HepG2 (cell line): Measurements from ENCODE around the gene RPL37A. TPM values are rescaled to one million over a fixed set of nuclear protein-coding genes. Genes with fewer than 3 reads are reported as not detected.

Experiments used
- DMTF1 ChIP-seq: sonication (generic); formaldehyde crosslinking; IDR thresholded peaks from 2 replicates; pipeline ENCODE4 v1.4.0; 2020; ENCODE audit warnings: mild to moderate bottlenecking, missing genetic modification reagents
- MTF1 ChIP-seq: sonication (generic); formaldehyde crosslinking; IDR thresholded peaks from 2 replicates; pipeline ENCODE4 v1.5.0; 2020; ENCODE audit warnings: missing genetic modification reagents
- MTF2 ChIP-seq: sonication (generic); formaldehyde crosslinking; IDR thresholded peaks from 2 replicates; pipeline ENCODE4 v1.5.0; 2020; ENCODE audit warnings: missing genetic modification reagents, borderline replicate concordance
- PRDM4 ChIP-seq: sonication (generic); formaldehyde crosslinking; IDR thresholded peaks from 2 replicates; pipeline ENCODE4 v1.9.0; 2021; ENCODE audit warnings: missing genetic modification reagents, borderline replicate concordance
- RXRB ChIP-seq: IDR thresholded peaks from 2 replicates; pipeline ENCODE4 v1.6.1; 2016; ENCODE audit warnings: borderline replicate concordance, missing genetic modification reagents, missing compliant biosample characterization
- TFDP1 ChIP-seq: IDR thresholded peaks from 2 replicates; pipeline ENCODE4 v1.6.1; 2016; ENCODE audit warnings: missing compliant biosample characterization, missing genetic modification reagents, borderline replicate concordance
- ZNF337 ChIP-seq: sonication (generic); formaldehyde crosslinking; IDR thresholded peaks from 2 replicates; pipeline ENCODE4 v1.5.1; 2020; ENCODE audit warnings: missing genetic modification reagents, low read depth, mild to moderate bottlenecking, borderline replicate concordance
- ZNF362 ChIP-seq: sonication (generic); formaldehyde crosslinking; IDR thresholded peaks from 2 replicates; pipeline ENCODE4 v1.4.0; 2020; ENCODE audit warnings: missing genetic modification reagents, mild to moderate bottlenecking, borderline replicate concordance
- ZNF513 ChIP-seq: sonication (generic); formaldehyde crosslinking; conservative IDR thresholded peaks from 2 replicates; pipeline ENCODE4 v1.5.0; 2020; ENCODE audit warnings: missing genetic modification reagents
- ZNF646 ChIP-seq: sonication (generic); formaldehyde crosslinking; IDR thresholded peaks from 2 replicates; pipeline ENCODE4 v1.9.0; 2021; ENCODE audit warnings: mild to moderate bottlenecking, missing genetic modification reagents
- polyA plus RNA-seq, 8 experiments: library from polyadenylated mRNA; depleted of rRNA in 3 of 8; stranded (reverse) in 7 of 8; unstranded in 1 of 8; fragments of >200 nt; fragmentation: Illumina TruSeq in 4 of 8; extraction: Trizol in 4 of 8; gene quantifications; 2 replicates each; pipeline versions ENCODE4 v1.2.1 to v1.2.3, GENCODE V29; 2011 to 2016; ENCODE audit warnings: low read depth in 4 of 8, missing spikeins in 1 of 8, mixed read lengths in 1 of 8; ENCODE audit not compliant: insufficient read depth in 1 of 8
- total RNA-seq, 5 experiments: library from RNA; depleted of rRNA; stranded (reverse); fragments of >200 nt; fragmentation: Illumina TruSeq; extraction: Trizol; gene quantifications; 2 replicates each; pipeline ENCODE4 v1.2.3, GENCODE V29; 2016; ENCODE audit warnings: low read depth in 1 of 5

The RPL37A gene
- total and polyA plus RNA-seq, 2 of the 13 experiments (the other 11 are each of a cell fraction or from before 2014, with no cell fraction given), result 6,902 to 7,910 TPM

GRCh38 chr2:216498379-216499352 lies at the start of gene RPL37A (continued):
- peak; percentile 4; the same call in 1 of the 2 replicates for TF ChIP-seq TFDP1 (CRISPR knock-in tag)
- TF ChIP-seq ZNF337 (CRISPR knock-in tag), result peak; percentile 83
- no peak for TF ChIP-seq MTF1
- peak; percentile 80 for TF ChIP-seq RXRB (CRISPR knock-in tag)
- TF ChIP-seq PRDM4 (CRISPR knock-in tag), result peak; percentile 85; the same call in 1 of the 2 replicates
- TF ChIP-seq ZNF362 (CRISPR knock-in tag), result peak; percentile 56; the same call in 1 of the 2 replicates
- TF ChIP-seq ZNF646 (CRISPR knock-in tag), result peak; percentile 68; the same call in 1 of the 2 replicates
- no peak for TF ChIP-seq ZNF513
- TF ChIP-seq MTF2 (CRISPR knock-in tag), result 0 out of 2 replicates have a peak, but pooled peaks have one; percentile 53
- peak; percentile 94 for TF ChIP-seq DMTF1 (CRISPR knock-in tag)
